Measurements from ENCODE around the gene MGRN1. TPM values are rescaled to one million over a fixed set of nuclear protein-coding genes. Genes with fewer than 3 reads are reported as not detected.

MGRN1 gene
- total and polyA plus RNA-seq, 12 donors: 19.2 to 73.5 (median 40.8) TPM

DNA sequence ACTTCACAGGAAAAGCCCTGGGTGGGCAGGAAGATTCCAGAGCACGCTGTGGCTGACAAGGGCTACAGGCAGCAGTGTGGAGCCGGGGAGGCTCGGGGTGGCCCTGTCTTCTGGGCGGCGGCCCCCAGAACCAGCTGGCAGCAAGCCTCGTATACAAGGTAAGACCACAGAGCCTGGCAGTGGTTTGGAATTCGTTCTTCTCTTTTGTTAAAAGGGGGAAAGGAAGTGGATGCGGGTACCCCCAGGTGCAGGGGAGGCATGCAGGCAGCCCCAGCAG is 16.0 kb upstream of the MGRN1 start:
- no peak for DNase-seq
- no peak overlapping the region for H3K27ac ChIP-seq
- no peaks in the 10 kb centered on the region for H3K9me3 ChIP-seq
- ATAC-seq: no peak
- intact Hi-C loops (cut with DNase I): no loop called here
- H3K4me3 ChIP-seq: no peak overlapping the region
- TF ChIP-seq, protein P1, sequence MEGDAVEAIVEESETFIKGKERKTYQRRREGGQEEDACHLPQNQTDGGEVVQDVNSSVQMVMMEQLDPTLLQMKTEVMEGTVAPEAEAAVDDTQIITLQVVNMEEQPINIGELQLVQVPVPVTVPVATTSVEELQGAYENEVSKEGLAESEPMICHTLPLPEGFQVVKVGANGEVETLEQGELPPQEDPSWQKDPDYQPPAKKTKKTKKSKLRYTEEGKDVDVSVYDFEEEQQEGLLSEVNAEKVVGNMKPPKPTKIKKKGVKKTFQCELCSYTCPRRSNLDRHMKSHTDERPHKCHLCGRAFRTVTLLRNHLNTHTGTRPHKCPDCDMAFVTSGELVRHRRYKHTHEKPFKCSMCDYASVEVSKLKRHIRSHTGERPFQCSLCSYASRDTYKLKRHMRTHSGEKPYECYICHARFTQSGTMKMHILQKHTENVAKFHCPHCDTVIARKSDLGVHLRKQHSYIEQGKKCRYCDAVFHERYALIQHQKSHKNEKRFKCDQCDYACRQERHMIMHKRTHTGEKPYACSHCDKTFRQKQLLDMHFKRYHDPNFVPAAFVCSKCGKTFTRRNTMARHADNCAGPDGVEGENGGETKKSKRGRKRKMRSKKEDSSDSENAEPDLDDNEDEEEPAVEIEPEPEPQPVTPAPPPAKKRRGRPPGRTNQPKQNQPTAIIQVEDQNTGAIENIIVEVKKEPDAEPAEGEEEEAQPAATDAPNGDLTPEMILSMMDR (IDR thresholded peaks at IDR 0.05): no peak
- H3K27me3 ChIP-seq: no peaks in the 10 kb centered on the region
- 84 to 86% methylated on average over 8 of the region's 8 CpGs for WGBS, 2 donors
- H3K36me3 ChIP-seq: peaks cover 0 to 36% (median 4%) of the 10 kb centered on the region in 9 donors
- H3K4me1 ChIP-seq: peaks cover 8 to 36% (median 25%) of the 10 kb centered on the region in 9 donors

DNA sequence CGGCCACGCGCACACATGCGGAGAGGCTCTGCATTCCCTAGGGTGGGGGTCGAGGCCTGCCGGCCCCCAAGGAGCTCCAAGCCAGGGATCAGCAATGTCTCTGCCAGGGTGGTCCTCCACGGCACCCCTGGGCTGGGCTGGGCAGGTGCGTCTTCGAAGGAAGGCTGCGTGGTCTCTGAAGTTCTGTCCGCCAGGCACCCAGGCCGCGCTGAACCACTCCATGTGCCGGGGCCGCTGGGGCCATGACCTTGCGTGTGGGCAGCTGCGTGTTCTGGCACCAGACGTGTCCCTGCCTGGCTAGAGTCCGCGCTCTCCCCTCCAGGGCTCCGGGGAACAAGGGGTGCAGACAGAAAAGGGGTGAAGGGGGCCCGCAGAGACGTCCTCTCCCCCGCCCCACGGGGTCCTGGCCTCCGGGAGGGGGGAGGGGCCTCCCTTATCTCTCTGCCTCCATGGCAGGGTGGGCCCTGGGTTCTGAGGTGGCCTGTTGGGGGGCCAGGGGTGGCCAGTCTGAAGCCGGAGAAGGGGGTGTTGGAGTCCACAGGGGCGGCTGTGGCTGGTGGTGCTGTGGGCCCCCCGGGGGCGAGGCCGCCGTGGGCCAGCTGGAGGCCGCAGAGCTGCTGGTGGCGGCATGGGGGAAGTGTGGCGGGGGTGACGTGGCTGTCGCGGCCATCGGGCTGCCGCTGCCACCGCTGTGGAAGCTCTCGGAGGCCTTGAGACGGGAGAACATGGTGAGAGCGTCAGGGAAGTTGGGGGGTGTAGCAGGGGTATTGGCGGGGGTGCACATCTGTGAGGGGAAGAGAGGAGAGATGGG is 15.2 kb upstream of the MGRN1 start:
- WGBS, 2 donors: 88 to 90% methylated on average over 45 of the region's 45 CpGs

DNA sequence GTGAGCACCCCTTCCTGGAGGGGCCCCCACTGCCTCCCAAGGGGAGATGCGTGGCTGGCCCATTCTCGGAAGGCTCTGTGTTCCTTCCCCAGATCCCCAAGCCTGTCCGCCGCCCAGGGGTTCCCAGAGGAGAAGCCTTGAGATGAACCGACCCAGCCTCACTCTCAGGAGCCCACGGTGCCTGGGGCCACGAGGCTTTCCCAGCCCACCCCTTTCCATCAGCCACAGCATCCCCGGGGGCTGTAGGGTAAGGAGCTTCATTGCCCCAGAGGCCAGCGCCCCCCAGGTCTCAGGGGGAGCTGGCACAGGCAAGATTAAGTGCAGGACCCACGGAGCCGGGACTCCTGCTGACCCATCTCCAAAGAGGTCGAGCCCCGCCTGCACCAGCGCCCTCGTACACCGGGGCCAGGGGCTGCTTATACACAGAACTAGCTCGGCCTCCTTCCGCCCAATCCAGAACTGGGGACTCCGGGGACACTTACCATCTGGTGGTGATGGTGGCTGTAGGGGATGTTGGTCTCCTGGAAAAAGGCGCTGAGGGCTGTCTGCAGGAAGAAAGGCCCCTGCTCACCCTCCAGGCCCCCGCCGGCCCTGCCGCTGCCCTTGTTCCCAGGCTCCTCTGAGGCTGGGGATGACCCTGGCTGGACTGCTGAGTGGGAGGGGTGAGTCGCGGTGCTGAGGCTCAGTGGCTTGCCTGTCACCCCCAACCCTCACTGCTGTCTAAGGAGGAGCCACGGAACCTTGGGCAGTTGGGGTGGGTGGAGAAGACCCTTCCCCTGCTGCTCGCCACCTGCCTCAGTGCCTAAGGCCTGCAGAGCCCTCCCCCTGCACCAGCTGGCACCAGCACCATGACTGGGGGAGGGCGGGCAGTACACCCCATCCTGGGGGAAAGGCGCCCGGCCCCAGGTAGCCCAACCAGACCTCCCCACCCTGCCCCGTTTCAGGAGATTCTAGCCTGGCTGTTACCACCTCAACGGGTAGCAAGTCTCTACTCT is 14.3 kb upstream of the MGRN1 start:
- TF ChIP-seq, protein P1 (IDR thresholded peaks at IDR 0.05): no peak
- ATAC-seq: no peak
- Histone ChIP-seq H3K4me3 (no peak overlapping the region), H3K4me1 (peaks cover 9 to 39% (median 33%) of the 10 kb centered on the region in 9 donors), H3K9me3 (no peaks in the 10 kb centered on the region), H3K27me3 (no peaks in the 10 kb centered on the region), H3K27ac (no peak overlapping the region), H3K36me3 (peaks cover 0 to 36% (median 4%) of the 10 kb centered on the region in 9 donors)
- WGBS, 2 donors: 81 to 82% methylated on average over 32 of the region's 32 CpGs
- intact Hi-C loops (cut with DNase I): no loop called here
- no peak for DNase-seq

More for the DNA sequence above, 15.2 kb upstream of the MGRN1 start:
- Histone ChIP-seq H3K27ac (no peak overlapping the region), H3K9me3 (no peaks in the 10 kb centered on the region), H3K4me1 (peaks cover 9 to 34% (median 29%) of the 10 kb centered on the region in 9 donors), H3K4me3 (no peak overlapping the region), H3K36me3 (peaks cover 0 to 36% (median 4%) of the 10 kb centered on the region in 9 donors), H3K27me3 (no peaks in the 10 kb centered on the region)
- DNase-seq: no peak
- intact Hi-C loops (cut with DNase I): no loop called here
- no peak for ATAC-seq
- TF ChIP-seq, protein P1 (IDR thresholded peaks at IDR 0.05): no peak

DNA sequence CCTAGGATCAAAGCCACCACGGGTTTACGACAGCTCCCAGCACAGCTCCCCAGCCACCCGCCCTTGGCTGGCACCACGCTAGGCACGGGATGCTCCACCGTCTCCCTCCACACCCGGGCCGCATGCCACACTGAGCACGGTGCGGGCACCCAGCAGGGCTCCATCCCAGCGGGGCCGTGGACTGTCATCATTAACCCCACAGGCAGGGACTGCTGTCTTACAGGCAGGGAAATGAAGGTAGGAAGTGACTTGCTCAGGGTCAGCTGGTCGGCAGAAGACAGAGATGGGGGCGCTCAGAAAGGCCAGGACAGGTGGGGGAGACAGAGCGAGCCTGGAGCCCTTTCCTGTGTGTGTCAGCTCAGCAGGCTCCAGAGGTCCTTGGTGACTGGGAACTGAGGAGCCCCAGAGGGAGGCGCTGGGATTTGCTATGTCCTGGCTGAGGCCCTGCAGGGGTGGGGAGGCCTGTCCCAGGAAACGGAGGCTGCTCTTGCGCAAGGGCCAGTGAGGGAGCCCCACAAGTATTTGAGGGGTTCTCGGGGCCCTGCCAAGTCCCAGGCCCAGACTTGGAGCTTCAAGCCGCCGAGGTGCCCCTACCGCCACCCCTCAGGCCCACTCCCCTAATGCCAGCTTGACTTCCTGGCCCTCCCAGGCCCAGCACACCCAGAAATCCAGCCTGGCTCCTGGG is 13.1 kb upstream of the MGRN1 start:
- DNase-seq: no peak
- TF ChIP-seq, protein P1 (IDR thresholded peaks at IDR 0.05): no peak
- ATAC-seq: no peak
- Histone ChIP-seq H3K4me3 (no peak overlapping the region), H3K27me3 (no peaks in the 10 kb centered on the region), H3K27ac (no peak overlapping the region), H3K36me3 (peaks cover 0 to 36% (median 4%) of the 10 kb centered on the region in 9 donors), H3K4me1 (peaks cover 13 to 46% (median 41%) of the 10 kb centered on the region in 9 donors), H3K9me3 (no peaks in the 10 kb centered on the region)
- intact Hi-C loops (cut with DNase I): no loop called here
- WGBS, 2 donors: 85 to 87% methylated on average over 22 of the region's 22 CpGs
